Measurements from ENCODE around the gene THRSP.

GRCh38 chr11:78021611-78022010 is 42.0 kb upstream of the THRSP start:
- TF ChIP-seq ZFP3 (CRISPR knock-in tag; IDR thresholded peaks at IDR 0.05) (no peak), GLIS3 (CRISPR knock-in tag; IDR thresholded peaks at IDR 0.05) (no peak), ZFP30 (CRISPR knock-in tag; IDR thresholded peaks at IDR 0.05) (no peak), RARB (CRISPR knock-in tag; IDR thresholded peaks at IDR 0.05) (no peak), ZNF70 (CRISPR knock-in tag; IDR thresholded peaks at IDR 0.05) (no peak), ZNF565 (CRISPR knock-in tag; conservative IDR thresholded peaks at IDR 0.05; ENCODE audit: low read depth) (no peak), TCF4 (CRISPR knock-in tag; IDR thresholded peaks at IDR 0.05; ENCODE audit: borderline replicate concordance) (no peak), TOX (CRISPR knock-in tag; IDR thresholded peaks at IDR 0.05; ENCODE audit: borderline replicate concordance) (no peak), BACH2 (CRISPR knock-in tag; IDR thresholded peaks at IDR 0.05; ENCODE audit: borderline replicate concordance) (no peak), ZNF8 (CRISPR knock-in tag; IDR thresholded peaks at IDR 0.05) (no peak), TSHZ2 (CRISPR knock-in tag; IDR thresholded peaks at IDR 0.05) (no peak)
- TF ChIP-seq, protein P1, sequence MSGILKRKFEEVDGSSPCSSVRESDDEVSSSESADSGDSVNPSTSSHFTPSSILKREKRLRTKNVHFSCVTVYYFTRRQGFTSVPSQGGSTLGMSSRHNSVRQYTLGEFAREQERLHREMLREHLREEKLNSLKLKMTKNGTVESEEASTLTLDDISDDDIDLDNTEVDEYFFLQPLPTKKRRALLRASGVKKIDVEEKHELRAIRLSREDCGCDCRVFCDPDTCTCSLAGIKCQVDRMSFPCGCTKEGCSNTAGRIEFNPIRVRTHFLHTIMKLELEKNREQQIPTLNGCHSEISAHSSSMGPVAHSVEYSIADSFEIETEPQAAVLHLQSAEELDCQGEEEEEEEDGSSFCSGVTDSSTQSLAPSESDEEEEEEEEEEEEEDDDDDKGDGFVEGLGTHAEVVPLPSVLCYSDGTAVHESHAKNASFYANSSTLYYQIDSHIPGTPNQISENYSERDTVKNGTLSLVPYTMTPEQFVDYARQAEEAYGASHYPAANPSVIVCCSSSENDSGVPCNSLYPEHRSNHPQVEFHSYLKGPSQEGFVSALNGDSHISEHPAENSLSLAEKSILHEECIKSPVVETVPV (CRISPR knock-in tag; IDR thresholded peaks at IDR 0.05): no peak
- TF ChIP-seq, protein P2, sequence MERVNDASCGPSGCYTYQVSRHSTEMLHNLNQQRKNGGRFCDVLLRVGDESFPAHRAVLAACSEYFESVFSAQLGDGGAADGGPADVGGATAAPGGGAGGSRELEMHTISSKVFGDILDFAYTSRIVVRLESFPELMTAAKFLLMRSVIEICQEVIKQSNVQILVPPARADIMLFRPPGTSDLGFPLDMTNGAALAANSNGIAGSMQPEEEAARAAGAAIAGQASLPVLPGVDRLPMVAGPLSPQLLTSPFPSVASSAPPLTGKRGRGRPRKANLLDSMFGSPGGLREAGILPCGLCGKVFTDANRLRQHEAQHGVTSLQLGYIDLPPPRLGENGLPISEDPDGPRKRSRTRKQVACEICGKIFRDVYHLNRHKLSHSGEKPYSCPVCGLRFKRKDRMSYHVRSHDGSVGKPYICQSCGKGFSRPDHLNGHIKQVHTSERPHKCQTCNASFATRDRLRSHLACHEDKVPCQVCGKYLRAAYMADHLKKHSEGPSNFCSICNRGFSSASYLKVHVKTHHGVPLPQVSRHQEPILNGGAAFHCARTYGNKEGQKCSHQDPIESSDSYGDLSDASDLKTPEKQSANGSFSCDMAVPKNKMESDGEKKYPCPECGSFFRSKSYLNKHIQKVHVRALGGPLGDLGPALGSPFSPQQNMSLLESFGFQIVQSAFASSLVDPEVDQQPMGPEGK (CRISPR knock-in tag; IDR thresholded peaks at IDR 0.05; ENCODE audit: borderline replicate concordance): no peak
- TF ChIP-seq, protein P3, sequence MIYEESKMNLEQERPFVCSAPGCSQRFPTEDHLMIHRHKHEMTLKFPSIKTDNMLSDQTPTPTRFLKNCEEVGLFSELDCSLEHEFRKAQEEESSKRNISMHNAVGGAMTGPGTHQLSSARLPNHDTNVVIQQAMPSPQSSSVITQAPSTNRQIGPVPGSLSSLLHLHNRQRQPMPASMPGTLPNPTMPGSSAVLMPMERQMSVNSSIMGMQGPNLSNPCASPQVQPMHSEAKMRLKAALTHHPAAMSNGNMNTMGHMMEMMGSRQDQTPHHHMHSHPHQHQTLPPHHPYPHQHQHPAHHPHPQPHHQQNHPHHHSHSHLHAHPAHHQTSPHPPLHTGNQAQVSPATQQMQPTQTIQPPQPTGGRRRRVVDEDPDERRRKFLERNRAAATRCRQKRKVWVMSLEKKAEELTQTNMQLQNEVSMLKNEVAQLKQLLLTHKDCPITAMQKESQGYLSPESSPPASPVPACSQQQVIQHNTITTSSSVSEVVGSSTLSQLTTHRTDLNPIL (CRISPR knock-in tag; IDR thresholded peaks at IDR 0.05; ENCODE audit: low read depth): no peak
